Heart left ventricle (tissue), 13 donors: Measurements from ENCODE around the gene TROAP.

Experiments used
- POLR2A ChIP-seq, 2 donors: fragments of 450-650 bp; IDR thresholded peaks; one replicate each; pipeline ENCODE4 v1.6.1; 2017; ENCODE audit warnings: antibody characterized with exemption in 2 of 2, mild to moderate bottlenecking in 2 of 2, moderate library complexity in 2 of 2
- TF ChIP-seq, protein P1 (sequence below), 12 donors: fragments of 200-600 bp; sonication (generic) in 4 of 12; IDR thresholded peaks; one replicate each; pipeline versions ENCODE4 v1.5.0 to v1.8.0; 2018 to 2022; ENCODE audit warnings: antibody characterized with exemption in 12 of 12, mild to moderate bottlenecking in 5 of 12
- donor health status: ischemic (EF 13 %, LVEDD 7.1; RV severe dilation, severe dysfunction).
- donor health status: DM: no; HTN: yes; CAD: no.
- donor health status: DM: no; HTN: no; CAD: no.
- donor health status: ischemic (EF 25% LVEDD 6.9; RV normal size, moderate dysfunction).
- donor health status: ischemic (EF 25% LVEDD 5.7; RV mildly dilated, moderate dysfunction).
- donor health status: ischemic (EF 35%, LVEDD 5.7; RV mildly dilated, moderate dysfunction).
- donor health status: nonischemic (EF 11% LVEDD 7.7; RV severe dilation, severe dysfunction).
- donor health status: DM: yes; HTN: yes; CAD: no.
- donor health status: PGD.
- donor health status: ischemic (EF 29% LVEDD 5.4; RV normal size, mild dysfunction).
- donor health status: nonischemic (EF 23%, LVEDD 6.1; RV moderate dilation, normal function).

- TF ChIP-seq POLR2A (IDR thresholded peaks at IDR 0.05): no peak
- TF ChIP-seq, protein P1, sequence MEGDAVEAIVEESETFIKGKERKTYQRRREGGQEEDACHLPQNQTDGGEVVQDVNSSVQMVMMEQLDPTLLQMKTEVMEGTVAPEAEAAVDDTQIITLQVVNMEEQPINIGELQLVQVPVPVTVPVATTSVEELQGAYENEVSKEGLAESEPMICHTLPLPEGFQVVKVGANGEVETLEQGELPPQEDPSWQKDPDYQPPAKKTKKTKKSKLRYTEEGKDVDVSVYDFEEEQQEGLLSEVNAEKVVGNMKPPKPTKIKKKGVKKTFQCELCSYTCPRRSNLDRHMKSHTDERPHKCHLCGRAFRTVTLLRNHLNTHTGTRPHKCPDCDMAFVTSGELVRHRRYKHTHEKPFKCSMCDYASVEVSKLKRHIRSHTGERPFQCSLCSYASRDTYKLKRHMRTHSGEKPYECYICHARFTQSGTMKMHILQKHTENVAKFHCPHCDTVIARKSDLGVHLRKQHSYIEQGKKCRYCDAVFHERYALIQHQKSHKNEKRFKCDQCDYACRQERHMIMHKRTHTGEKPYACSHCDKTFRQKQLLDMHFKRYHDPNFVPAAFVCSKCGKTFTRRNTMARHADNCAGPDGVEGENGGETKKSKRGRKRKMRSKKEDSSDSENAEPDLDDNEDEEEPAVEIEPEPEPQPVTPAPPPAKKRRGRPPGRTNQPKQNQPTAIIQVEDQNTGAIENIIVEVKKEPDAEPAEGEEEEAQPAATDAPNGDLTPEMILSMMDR (IDR thresholded peaks at IDR 0.05): no peak
These were observed 42.5 kb downstream of the TROAP start for GRCh38 chr12:49365542-49365941.
